GM12878 (cell line): ENCODE results near the gene MGARP. TPM values are rescaled to one million over a fixed set of nuclear protein-coding genes. Genes with fewer than 3 reads are reported as not detected.

ENCODE experiments used
- ATAC-seq: fragments of 200-7000 bp; cut with Tn5 transposase; 3 replicates; pipeline ENCODE4 v1.9.1; 2020; ENCODE audit warnings: mild to moderate bottlenecking, moderate library complexity
- BruUV-seq: library from RNA; stranded (reverse); fragments of 400-500 nt; replicated peaks from 2 replicates; lab custom pipeline; 2021; lab: Mats Ljungman, UMichigan
- CTCF ChIA-PET: fragments of 300-600 bp; sonication (Branson Sonifier 250); formaldehyde crosslinking; extraction: SDS; loops from one replicate; lab custom pipeline; 2021; ENCODE audit warnings: inconsistent platforms; lab: Yijun Ruan, JAX
- POLR2A ChIA-PET: fragments of 350-600 bp; formaldehyde crosslinking; extraction: SDS; loops from one replicate; lab custom pipeline; 2021; ENCODE audit warnings: inconsistent platforms; lab: Charles Lee
- RAD21 ChIA-PET: fragments of 300-600 bp; sonication (Branson Sonifier 250); formaldehyde crosslinking; loops from one replicate; lab custom pipeline; 2023; ENCODE audit warnings: antibody characterized with exemption; ENCODE audit not compliant: unreplicated experiment; lab: Charles Lee
- SMC1A ChIA-PET: fragments of 300-600 bp; sonication (Branson Sonifier 250); formaldehyde crosslinking; loops from one replicate; lab custom pipeline; 2023; ENCODE audit not compliant: unreplicated experiment, uncharacterized antibody; lab: Charles Lee
- DNase-seq: peaks from one replicate; pipeline ENCODE4 v3.0.0-alpha.2; 2011; ENCODE audit warnings: low read depth, low spot score
- FAIRE-seq: peaks from 3 replicates; lab custom pipeline; 2011; peaks lifted over from hg19 to GRCh38; lab: Jason Lieb, UNC
- H2AFZ ChIP-seq: 2 replicates; pipeline ENCODE4 v1.6.0; 2011; ENCODE audit warnings: low read depth, low read length, control low read depth; ENCODE audit not compliant: control insufficient read depth
- H3K27ac ChIP-seq: 2 replicates; pipeline ENCODE4 v1.5.1; 2011; ENCODE audit warnings: control low read depth; ENCODE audit not compliant: control insufficient read depth, insufficient read depth
- H3K27me3 ChIP-seq, 2 experiments: replicated peaks in 1 of 2; 2 replicates each; pipeline versions ENCODE4 v1.6.0 to v1.6.1; 2011; ENCODE audit warnings: low read length in 1 of 2; ENCODE audit not compliant: control insufficient read depth in 2 of 2, insufficient read depth in 2 of 2
- H3K36me3 ChIP-seq, 2 experiments: 2 replicates each; pipeline ENCODE4 v1.5.1; 2011; ENCODE audit warnings: low read length in 1 of 2; ENCODE audit not compliant: control insufficient read depth in 2 of 2, insufficient read depth in 2 of 2
- H3K4me1 ChIP-seq: 2 replicates; pipeline ENCODE4 v1.6.1; 2011; ENCODE audit warnings: mild to moderate bottlenecking, low read length, moderate library complexity, mixed read lengths; ENCODE audit not compliant: control insufficient read depth, insufficient read depth
- H3K4me2 ChIP-seq: 2 replicates; pipeline ENCODE4 v1.6.0; 2011; ENCODE audit warnings: control low read depth; ENCODE audit not compliant: control insufficient read depth, insufficient read depth
- H3K4me3 ChIP-seq: fragments of 200-600 bp; sonication (generic); 2 replicates; pipeline ENCODE4 v1.5.1; 2016
- H3K79me2 ChIP-seq: 2 replicates; pipeline ENCODE4 v1.6.0; 2011; ENCODE audit warnings: low read length; ENCODE audit not compliant: control insufficient read depth, insufficient read depth
- H3K9ac ChIP-seq: 2 replicates; pipeline ENCODE4 v1.8.0; 2011; ENCODE audit warnings: low read length, control low read depth, mixed read lengths; ENCODE audit not compliant: control insufficient read depth, insufficient read depth
- H3K9me3 ChIP-seq: replicated peaks from 3 replicates; pipeline ENCODE4 v1.5.1; 2011; ENCODE audit warnings: mild to moderate bottlenecking, low read length; ENCODE audit not compliant: control insufficient read depth, insufficient read depth
- H4K20me1 ChIP-seq: 2 replicates; pipeline ENCODE4 v1.6.0; 2011; ENCODE audit not compliant: control insufficient read depth, insufficient read depth
- IRF4 ChIP-seq: IDR thresholded peaks from 2 replicates; pipeline ENCODE4 v1.6.1; 2011; ENCODE audit warnings: low read depth, low read length
- NFIC ChIP-seq: IDR thresholded peaks from 2 replicates; pipeline ENCODE4 v1.6.1; 2012; ENCODE audit warnings: low read depth, mild to moderate bottlenecking, inconsistent platforms, low read length, moderate library complexity
- RB1 ChIP-seq: fragments of 450-650 bp; formaldehyde crosslinking; IDR thresholded peaks from 2 replicates; pipeline ENCODE4 v1.6.1; 2017; ENCODE audit warnings: mild to moderate bottlenecking, borderline replicate concordance
- RUNX3 ChIP-seq: IDR thresholded peaks from 2 replicates; pipeline ENCODE4 v1.6.1; 2012; ENCODE audit warnings: low read length, inconsistent platforms
- SRF ChIP-seq, 2 experiments: IDR thresholded peaks; 2 replicates each; pipeline ENCODE4 v1.6.1; 2011; ENCODE audit warnings: low read depth in 2 of 2, low read length in 2 of 2, mild to moderate bottlenecking in 1 of 2, moderate library complexity in 1 of 2
- SUZ12 ChIP-seq: fragments of 200-600 bp; sonication (generic); IDR thresholded peaks from one replicate; pipeline ENCODE4 v1.6.1; 2018; ENCODE audit warnings: antibody characterized with exemption, mild to moderate bottlenecking; ENCODE audit not compliant: unreplicated experiment
- WGBS: methylation state at CpG from one replicate; pipeline ENCODE4 v1.1.6; 2016; ENCODE audit warnings: low lambda C conversion rate; ENCODE audit not compliant: insufficient replicate concordance, insufficient coverage; ENCODE audit errors: missing lambda C conversion rate; 5-methylcytosine and 5-hydroxymethylcytosine counted together
- in situ Hi-C: fragments of 300-500 bp; cut with MboI; formaldehyde crosslinking; loops from 9 replicates; pipeline ENCODE4 v1.14.3; 2018; ENCODE audit warnings: mixed read lengths
- intact Hi-C: fragments of 100-400 bp; cut with micrococcal nuclease; formaldehyde crosslinking; loops from one replicate; pipeline ENCODE4 v1.14.2; 2022; ENCODE audit not compliant: unreplicated experiment
- polyA plus RNA-seq, 11 experiments: library from polyadenylated mRNA; depleted of rRNA in 4 of 11; unstranded in 6 of 11; stranded (reverse) in 5 of 11; fragments of >200 nt; fragmentation: Nextera tagmentation in 4 of 11; fragmentation: Illumina TruSeq in 1 of 11; extraction: Ambion mirVana in 4 of 11; extraction: Trizol in 1 of 11; gene quantifications; 1 replicate in 1 of 11; 2 replicates in 10 of 11; pipeline versions ENCODE4 v1.2.1 to v1.2.3, GENCODE V29; 2011 to 2016; ENCODE audit warnings: inconsistent platforms in 2 of 11, missing spikeins in 2 of 11, low read depth in 1 of 11
- total RNA-seq, 4 experiments: library from RNA; depleted of rRNA in 3 of 4; stranded (reverse); fragments of >200 nt in 3 of 4; fragmentation: Illumina TruSeq in 1 of 4; extraction: Trizol in 1 of 4; gene quantifications; 2 replicates each; pipeline versions ENCODE4 v1.2.1 to v1.2.3, GENCODE V29; 2013 to 2021
- TF ChIP-seq, protein P1 (sequence below): fragments of 450-650 bp; IDR thresholded peaks from 2 replicates; pipeline ENCODE4 v1.6.1; 2017; ENCODE audit warnings: mild to moderate bottlenecking, moderate library complexity
- TF ChIP-seq, protein P2 (sequence below): fragments of 450-650 bp; IDR thresholded peaks from 2 replicates; pipeline ENCODE4 v1.6.1; 2016; ENCODE audit warnings: mild to moderate bottlenecking, moderate library complexity, borderline replicate concordance

Gene MGARP
- total and polyA plus RNA-seq, 10 of the 15 experiments (the other 5 are each of a cell fraction or from before 2014, with no cell fraction given), result 0.04 to 0.23 (median 0.08) TPM; not detected in 7

GRCh38 chr4:139301113-139301820 is 21.2 kb upstream of the MGARP start, which contains the start of gene NAA15 (continued):
- no peak for TF ChIP-seq SRF (IDR thresholded peaks at IDR 0.05; ENCODE audit: low read depth in 2 of 2, low read length in 2 of 2)
- 0 out of 2 replicates have a peak, but pooled peaks have one; percentile 22 for TF ChIP-seq RB1
- TF ChIP-seq SUZ12, result no peak
- no peak for TF ChIP-seq IRF4

GRCh38 chr4:139300431-139301112 is 20.5 kb upstream of the MGARP start:
- no peak for FAIRE-seq
- Histone ChIP-seq H3K4me2 (peak overlapping the region; percentile 81), H2AFZ (peak overlapping the region; percentile 97), H3K4me3 (peak overlapping the region; percentile 89), H3K27me3 (no peaks in the 10 kb centered on the region), H3K36me3 (peaks cover 2 to 3% of the 10 kb centered on the region in 2 experiments; a peak in 2 of 4 replicates), H3K9ac (peak overlapping the region; percentile 83), H3K4me1 (peaks cover 16% of the 10 kb centered on the region; the same call in 1 of the 2 replicates), H3K27ac (peak overlapping the region; percentile 92), H4K20me1 (no peaks in the 10 kb centered on the region; the same call in 1 of the 2 replicates), H3K9me3 (peaks cover 2% of the 10 kb centered on the region; the same call in 2 of the 3 replicates), H3K79me2 (peaks cover 55% of the 10 kb centered on the region)
- in situ Hi-C loops, result loop anchor here (25.0 kb wide), 1 partner anchor 1088 kb away; no protein-coding TSS in a partner anchor
- BruUV-seq, result TSS peak; percentile 81
- RAD21 ChIA-PET, result interaction anchor here (0.8 to 2.9 kb wide), 18 partner anchors 11 to 270 kb away, joined by 3 to 13 read pairs (median 4); partner anchors contain the start of gene ELF2
- WGBS, result under 1% methylated on average over 16 of the region's 16 CpGs
- SMC1A ChIA-PET, result interaction anchor here (0.7 to 3.1 kb wide), 23 partner anchors 8 to 270 kb away, joined by 3 to 20 read pairs (median 4); partner anchors contain the start of gene MGARP
- CTCF ChIA-PET, result interaction anchor here (0.7 to 2.2 kb wide), 16 partner anchors 8 to 270 kb away, joined by 3 to 6 read pairs (median 3); no protein-coding TSS in a partner anchor
- peak; percentile 15 for ATAC-seq
- POLR2A ChIA-PET, result interaction anchor here (0.6 to 4.4 kb wide), 13 partner anchors 11 to 365 kb away, joined by 3 to 29 read pairs (median 4); partner anchors contain the start of genes ELF2, MGST2 and NOCT
- intact Hi-C loops, result loop anchor here (5.0 to 10.0 kb wide), 2 partner anchors 154 to 218 kb away; partner anchors contain the start of gene RAB33B
- no peak for DNase-seq
- TF ChIP-seq, protein P1, sequence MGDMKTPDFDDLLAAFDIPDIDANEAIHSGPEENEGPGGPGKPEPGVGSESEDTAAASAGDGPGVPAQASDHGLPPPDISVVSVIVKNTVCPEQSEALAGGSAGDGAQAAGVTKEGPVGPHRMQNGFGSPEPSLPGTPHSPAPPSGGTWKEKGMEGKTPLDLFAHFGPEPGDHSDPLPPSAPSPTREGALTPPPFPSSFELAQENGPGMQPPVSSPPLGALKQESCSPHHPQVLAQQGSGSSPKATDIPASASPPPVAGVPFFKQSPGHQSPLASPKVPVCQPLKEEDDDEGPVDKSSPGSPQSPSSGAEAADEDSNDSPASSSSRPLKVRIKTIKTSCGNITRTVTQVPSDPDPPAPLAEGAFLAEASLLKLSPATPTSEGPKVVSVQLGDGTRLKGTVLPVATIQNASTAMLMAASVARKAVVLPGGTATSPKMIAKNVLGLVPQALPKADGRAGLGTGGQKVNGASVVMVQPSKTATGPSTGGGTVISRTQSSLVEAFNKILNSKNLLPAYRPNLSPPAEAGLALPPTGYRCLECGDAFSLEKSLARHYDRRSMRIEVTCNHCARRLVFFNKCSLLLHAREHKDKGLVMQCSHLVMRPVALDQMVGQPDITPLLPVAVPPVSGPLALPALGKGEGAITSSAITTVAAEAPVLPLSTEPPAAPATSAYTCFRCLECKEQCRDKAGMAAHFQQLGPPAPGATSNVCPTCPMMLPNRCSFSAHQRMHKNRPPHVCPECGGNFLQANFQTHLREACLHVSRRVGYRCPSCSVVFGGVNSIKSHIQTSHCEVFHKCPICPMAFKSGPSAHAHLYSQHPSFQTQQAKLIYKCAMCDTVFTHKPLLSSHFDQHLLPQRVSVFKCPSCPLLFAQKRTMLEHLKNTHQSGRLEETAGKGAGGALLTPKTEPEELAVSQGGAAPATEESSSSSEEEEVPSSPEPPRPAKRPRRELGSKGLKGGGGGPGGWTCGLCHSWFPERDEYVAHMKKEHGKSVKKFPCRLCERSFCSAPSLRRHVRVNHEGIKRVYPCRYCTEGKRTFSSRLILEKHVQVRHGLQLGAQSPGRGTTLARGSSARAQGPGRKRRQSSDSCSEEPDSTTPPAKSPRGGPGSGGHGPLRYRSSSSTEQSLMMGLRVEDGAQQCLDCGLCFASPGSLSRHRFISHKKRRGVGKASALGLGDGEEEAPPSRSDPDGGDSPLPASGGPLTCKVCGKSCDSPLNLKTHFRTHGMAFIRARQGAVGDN, result no peak
- TF ChIP-seq, protein P2, sequence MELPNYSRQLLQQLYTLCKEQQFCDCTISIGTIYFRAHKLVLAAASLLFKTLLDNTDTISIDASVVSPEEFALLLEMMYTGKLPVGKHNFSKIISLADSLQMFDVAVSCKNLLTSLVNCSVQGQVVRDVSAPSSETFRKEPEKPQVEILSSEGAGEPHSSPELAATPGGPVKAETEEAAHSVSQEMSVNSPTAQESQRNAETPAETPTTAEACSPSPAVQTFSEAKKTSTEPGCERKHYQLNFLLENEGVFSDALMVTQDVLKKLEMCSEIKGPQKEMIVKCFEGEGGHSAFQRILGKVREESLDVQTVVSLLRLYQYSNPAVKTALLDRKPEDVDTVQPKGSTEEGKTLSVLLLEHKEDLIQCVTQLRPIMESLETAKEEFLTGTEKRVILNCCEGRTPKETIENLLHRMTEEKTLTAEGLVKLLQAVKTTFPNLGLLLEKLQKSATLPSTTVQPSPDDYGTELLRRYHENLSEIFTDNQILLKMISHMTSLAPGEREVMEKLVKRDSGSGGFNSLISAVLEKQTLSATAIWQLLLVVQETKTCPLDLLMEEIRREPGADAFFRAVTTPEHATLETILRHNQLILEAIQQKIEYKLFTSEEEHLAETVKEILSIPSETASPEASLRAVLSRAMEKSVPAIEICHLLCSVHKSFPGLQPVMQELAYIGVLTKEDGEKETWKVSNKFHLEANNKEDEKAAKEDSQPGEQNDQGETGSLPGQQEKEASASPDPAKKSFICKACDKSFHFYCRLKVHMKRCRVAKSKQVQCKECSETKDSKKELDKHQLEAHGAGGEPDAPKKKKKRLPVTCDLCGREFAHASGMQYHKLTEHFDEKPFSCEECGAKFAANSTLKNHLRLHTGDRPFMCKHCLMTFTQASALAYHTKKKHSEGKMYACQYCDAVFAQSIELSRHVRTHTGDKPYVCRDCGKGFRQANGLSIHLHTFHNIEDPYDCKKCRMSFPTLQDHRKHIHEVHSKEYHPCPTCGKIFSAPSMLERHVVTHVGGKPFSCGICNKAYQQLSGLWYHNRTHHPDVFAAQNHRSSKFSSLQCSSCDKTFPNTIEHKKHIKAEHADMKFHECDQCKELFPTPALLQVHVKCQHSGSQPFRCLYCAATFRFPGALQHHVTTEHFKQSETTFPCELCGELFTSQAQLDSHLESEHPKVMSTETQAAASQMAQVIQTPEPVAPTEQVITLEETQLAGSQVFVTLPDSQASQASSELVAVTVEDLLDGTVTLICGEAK, result no peak
- TF ChIP-seq RUNX3, result 0 out of 2 replicates have a peak, but pooled peaks have one; percentile 35
- 0 out of 2 replicates have a peak, but pooled peaks have one; percentile 4 for TF ChIP-seq NFIC
